MCF 10A (cell line): ENCODE measurements around the gene CYB5R2. TPM values are rescaled to one million over a fixed set of nuclear protein-coding genes. Genes with fewer than 3 reads are reported as not detected.

Experiments used
- BruUV-seq: library from RNA; stranded (reverse); fragments of 400-500 nt; replicated peaks from 2 replicates; lab custom pipeline; 2021; lab: Mats Ljungman, UMichigan
- CTCF ChIA-PET: fragments of 300-600 bp; sonication (Branson Sonifier 250); formaldehyde crosslinking; extraction: SDS; loops from one replicate; lab custom pipeline; 2021; ENCODE audit warnings: antibody characterized with exemption, inconsistent platforms; lab: Yijun Ruan, JAX
- POLR2A ChIA-PET: fragments of 300-600, 350-650 bp; sonication (Branson Sonifier 250); formaldehyde crosslinking; extraction: SDS; loops from one replicate; lab custom pipeline; 2020; ENCODE audit warnings: antibody characterized with exemption, inconsistent platforms; lab: Yijun Ruan, JAX
- DNase-seq: peaks from one replicate; pipeline ENCODE4 v3.0.0-alpha.2; 2018; ENCODE audit not compliant: unreplicated experiment
- H3K27ac Mint-ChIP-seq: one replicate; pipeline ENCODE4 v1.8.0; 2022; ENCODE audit warnings: mild to moderate bottlenecking, low read depth, mixed read lengths; ENCODE audit not compliant: unreplicated experiment
- H3K27me3 Mint-ChIP-seq: one replicate; pipeline ENCODE4 v1.8.0; 2022; ENCODE audit warnings: mixed read lengths; ENCODE audit not compliant: insufficient read depth, unreplicated experiment
- H3K36me3 Mint-ChIP-seq: one replicate; pipeline ENCODE4 v1.8.0; 2022; ENCODE audit warnings: mild to moderate bottlenecking, moderate library complexity, mixed read lengths; ENCODE audit not compliant: insufficient read depth, unreplicated experiment
- H3K4me1 Mint-ChIP-seq: one replicate; pipeline ENCODE4 v1.8.0; 2022; ENCODE audit warnings: mixed read lengths; ENCODE audit not compliant: insufficient read depth, unreplicated experiment
- H3K4me3 Mint-ChIP-seq: one replicate; pipeline ENCODE4 v1.8.0; 2022; ENCODE audit warnings: mild to moderate bottlenecking, moderate library complexity, mixed read lengths; ENCODE audit not compliant: unreplicated experiment
- H3K9me3 Mint-ChIP-seq: one replicate; pipeline ENCODE4 v1.8.0; 2022; ENCODE audit warnings: mixed read lengths; ENCODE audit not compliant: unreplicated experiment
- CTCF ChIP-seq: fragments of 200-600 bp; IDR thresholded peaks from one replicate; pipeline ENCODE4 v1.8.0; 2022; ENCODE audit warnings: antibody characterized with exemption, mild to moderate bottlenecking; ENCODE audit not compliant: unreplicated experiment
- intact Hi-C: fragments of 100-400 bp; cut with micrococcal nuclease; formaldehyde crosslinking; loops from 2 replicates; pipeline ENCODE4 v1.14.1; 2022
- total RNA-seq: library from RNA; stranded (reverse); gene quantifications from 2 replicates; pipeline ENCODE4 v1.2.3, GENCODE V29; 2022

The CYB5R2 gene
- total RNA-seq, 1 experiment from 2014 or later: 1.2 TPM

- CTCF ChIA-PET: interaction anchor here (0.6 to 10.2 kb wide), 9 partner anchors 10 to 570 kb away, joined by 3 to 182 read pairs (median 24); no protein-coding TSS in a partner anchor
Observed at GRCh38 chr11:7667460-7667859, 5.8 kb downstream of the CYB5R2 start.

GRCh38 chr11:7666292-7666866 lies 6.9 kb downstream of the CYB5R2 start:
- Mint-ChIP-seq H3K36me3 (peaks cover 7% of the 10 kb centered on the region), H3K4me1 (no peaks in the 10 kb centered on the region), H3K9me3 (no peaks in the 10 kb centered on the region), H3K4me3 (no peak overlapping the region), H3K27me3 (no peaks in the 10 kb centered on the region), H3K27ac (no peak overlapping the region)
- intact Hi-C loops: no loop called here
- DNase-seq: no peak
- ChIA-PET POLR2A (interaction anchor here (1.2 kb wide), 1 partner anchor 23 kb away, joined by 3 read pairs; no protein-coding TSS in a partner anchor), CTCF (interaction anchor here (0.5 to 10.2 kb wide), 31 partner anchors 9 to 1447 kb away, joined by 3 to 182 read pairs (median 5); partner anchors contain the start of gene PPFIBP2)
- BruUV-seq: no TSS peak
- no peak for TF ChIP-seq CTCF

More at GRCh38 chr11:7667460-7667859, 5.8 kb downstream of the CYB5R2 start:
- TF ChIP-seq CTCF: no peak
- POLR2A ChIA-PET: no interaction called here
- no peaks in the 10 kb centered on the region for H3K4me1 Mint-ChIP-seq
- H3K27ac Mint-ChIP-seq: no peak overlapping the region
- no peak for DNase-seq
- no peak overlapping the region for H3K4me3 Mint-ChIP-seq
- peaks cover 6% of the 10 kb centered on the region for H3K36me3 Mint-ChIP-seq
- no peaks in the 10 kb centered on the region for H3K9me3 Mint-ChIP-seq
- intact Hi-C loops: no loop called here
- no peaks in the 10 kb centered on the region for H3K27me3 Mint-ChIP-seq
- no TSS peak for BruUV-seq

GRCh38 chr11:7665473-7666291 lies 7.6 kb downstream of the CYB5R2 start:
- Mint-ChIP-seq H3K27ac (no peak overlapping the region), H3K27me3 (no peaks in the 10 kb centered on the region), H3K9me3 (no peaks in the 10 kb centered on the region), H3K4me3 (no peak overlapping the region), H3K36me3 (peaks cover 7% of the 10 kb centered on the region), H3K4me1 (no peaks in the 10 kb centered on the region)
- TF ChIP-seq CTCF: peak; percentile 97
- ChIA-PET POLR2A (interaction anchor here (1.1 to 1.2 kb wide), 2 partner anchors 22 to 152 kb away, joined by 3 to 5 read pairs; partner anchors contain the start of gene PPFIBP2), CTCF (interaction anchor here (0.5 to 10.2 kb wide), 61 partner anchors 9 to 1000 kb away, joined by 3 to 182 read pairs (median 4); partner anchors contain the start of genes EIF3F and PPFIBP2)
- DNase-seq: peak; percentile 81
- BruUV-seq: no TSS peak
- intact Hi-C loops: loop anchor here (1.0 to 2.0 kb wide), 5 partner anchors 23 to 567 kb away; partner anchors contain the start of gene PPFIBP2
